Keratinocyte (primary cell): ENCODE data around the gene DENND4A. TPM values are rescaled to one million over a fixed set of nuclear protein-coding genes. Genes with fewer than 3 reads are reported as not detected.

Experiments used
- DNase-seq: peaks from one replicate; pipeline ENCODE4 v3.0.0-alpha.2; 2011; ENCODE audit warnings: low read depth, missing footprints, low spot score
- FAIRE-seq: peaks from 2 replicates; lab custom pipeline; 2011; peaks lifted over from hg19 to GRCh38; lab: Jason Lieb, UNC
- H2AFZ ChIP-seq: 2 replicates; pipeline ENCODE4 v1.6.0; 2012; ENCODE audit warnings: low read length, control low read depth, inconsistent platforms; ENCODE audit not compliant: control insufficient read depth
- H3K27ac ChIP-seq: 2 replicates; pipeline ENCODE4 v1.5.1; 2011; ENCODE audit warnings: low read length; ENCODE audit not compliant: control insufficient read depth, insufficient read depth
- H3K27me3 ChIP-seq: 3 replicates; pipeline ENCODE4 v1.6.0; 2011; ENCODE audit warnings: low read length; ENCODE audit not compliant: control insufficient read depth, insufficient read depth; ENCODE audit errors: extremely low read depth
- H3K36me3 ChIP-seq, 2 experiments: 2 replicates in 1 of 2; 3 replicates in 1 of 2; pipeline ENCODE4 v1.5.1; 2011; ENCODE audit warnings: low read length in 2 of 2, mild to moderate bottlenecking in 1 of 2; ENCODE audit not compliant: control insufficient read depth in 2 of 2, insufficient read depth in 2 of 2; ENCODE audit errors: extremely low read depth in 1 of 2
- H3K4me1 ChIP-seq: 3 replicates; pipeline ENCODE4 v1.5.1; 2011; ENCODE audit warnings: low read length; ENCODE audit not compliant: control insufficient read depth, insufficient read depth; ENCODE audit errors: extremely low read depth
- H3K4me2 ChIP-seq: 3 replicates; pipeline ENCODE4 v1.6.0; 2011; ENCODE audit warnings: low read depth, low read length; ENCODE audit not compliant: control insufficient read depth, insufficient read depth; ENCODE audit errors: extremely low read depth
- H3K4me3 ChIP-seq, 3 experiments: fragments of 200-600 bp in 1 of 3; sonication (generic) in 1 of 3; 2 replicates in 2 of 3; 3 replicates in 1 of 3; pipeline ENCODE4 v1.5.1; 2011 to 2016; ENCODE audit warnings: low read length in 3 of 3, mild to moderate bottlenecking in 3 of 3, control low read depth in 2 of 3, inconsistent platforms in 1 of 3, low read depth in 1 of 3, mixed read lengths in 1 of 3, mixed run types in 1 of 3, moderate library complexity in 1 of 3; ENCODE audit not compliant: control insufficient read depth in 2 of 3, insufficient read depth in 2 of 3; ENCODE audit errors: extremely low read depth in 1 of 3
- H3K79me2 ChIP-seq: 2 replicates; pipeline ENCODE4 v1.6.0; 2012; ENCODE audit warnings: low read length; ENCODE audit not compliant: control insufficient read depth, insufficient read depth
- H3K9ac ChIP-seq: 3 replicates; pipeline ENCODE4 v1.6.0; 2011; ENCODE audit warnings: low read length; ENCODE audit not compliant: control insufficient read depth, insufficient read depth; ENCODE audit errors: extremely low read depth
- H3K9me1 ChIP-seq: 3 replicates; pipeline ENCODE4 v1.6.0; 2011; ENCODE audit warnings: low read length; ENCODE audit not compliant: control insufficient read depth, insufficient read depth; ENCODE audit errors: extremely low read depth
- H3K9me3 ChIP-seq: 2 replicates; pipeline ENCODE4 v1.5.1; 2012; ENCODE audit warnings: low read depth, low read length; ENCODE audit not compliant: control insufficient read depth
- H4K20me1 ChIP-seq: 3 replicates; pipeline ENCODE4 v1.6.0; 2011; ENCODE audit warnings: low read length; ENCODE audit not compliant: control insufficient read depth, insufficient read depth; ENCODE audit errors: extremely low read depth
- CTCF ChIP-seq, 3 experiments: IDR thresholded peaks in 1 of 3; conservative IDR thresholded peaks in 1 of 3; optimal IDR thresholded peaks in 1 of 3; 2 replicates in 2 of 3; 3 replicates in 1 of 3; pipeline versions ENCODE3 to v1.5.1; 2011; ENCODE audit warnings: low read length in 3 of 3, mild to moderate bottlenecking in 3 of 3, moderate library complexity in 2 of 3, control low read depth in 1 of 3, inconsistent platforms in 1 of 3; ENCODE audit not compliant: insufficient read depth in 2 of 3; ENCODE audit errors: extremely low read depth in 1 of 3
- EZH2 ChIP-seq: IDR thresholded peaks from one replicate; pipeline ENCODE4 v1.6.1; 2012; ENCODE audit warnings: inconsistent platforms, mild to moderate bottlenecking, low read length, moderate library complexity
- dilution Hi-C: fragments of 300-500 bp; cut with MboI; formaldehyde crosslinking; loops from one replicate; pipeline ENCODE4 v1.7.0; 2020; ENCODE audit warnings: low sequenced_read_pairs; ENCODE audit not compliant: extremely low pct_ligation_motif_present
- polyA plus RNA-seq, 5 experiments: library from polyadenylated mRNA; depleted of rRNA in 3 of 5; stranded (reverse) in 3 of 5; stranded (forward) in 1 of 5; unstranded in 1 of 5; fragments of >200 nt; gene quantifications; 1 replicate in 1 of 5; 2 replicates in 3 of 5; 3 replicates in 1 of 5; pipeline versions ENCODE4 v1.2.1 to v1.2.3, GENCODE V29; 2011 to 2012; ENCODE audit warnings: missing spikeins in 2 of 5, low read depth in 1 of 5, low replicate concordance in 1 of 5

DENND4A gene
- polyA plus RNA-seq, 1 donor (not counting 4 experiments of a cell fraction or from before 2014, with no cell fraction given): 10.0 TPM

- dilution Hi-C loops: no loop called here
- no peak overlapping the region for H3K4me3 ChIP-seq
- no peaks in the 10 kb centered on the region for H3K4me1 ChIP-seq
- TF ChIP-seq CTCF (optimal IDR thresholded peaks at IDR 0.05 in 1 of 3, IDR thresholded peaks at IDR 0.05 in 1 of 3, conservative IDR thresholded peaks at IDR 0.05 in 1 of 3; ENCODE audit: extremely low read depth in 1 of 3, insufficient read depth in 2 of 3, low read length in 3 of 3) (no peak), EZH2 (no peak)
- H3K4me2 ChIP-seq: no peak overlapping the region
- H3K79me2 ChIP-seq: no peaks in the 10 kb centered on the region
- no peaks in the 10 kb centered on the region for H3K9me3 ChIP-seq
- H3K36me3 ChIP-seq: no peaks in the 10 kb centered on the region
- H3K27ac ChIP-seq: no peak overlapping the region
- H4K20me1 ChIP-seq: no peaks in the 10 kb centered on the region
- no peak overlapping the region for H3K9ac ChIP-seq
- DNase-seq: no peak
- no peak overlapping the region for H2AFZ ChIP-seq
- no peaks in the 10 kb centered on the region for H3K27me3 ChIP-seq
- no peak for FAIRE-seq
- H3K9me1 ChIP-seq: peaks cover 3% of the 10 kb centered on the region
Observed at GRCh38 chr15:65743637-65744252, 48.3 kb downstream of the DENND4A start.

- no peak overlapping the region for H3K27ac ChIP-seq
- no peak overlapping the region for H2AFZ ChIP-seq
- H3K79me2 ChIP-seq: no peaks in the 10 kb centered on the region
- no peak for FAIRE-seq
- DNase-seq: no peak
- H3K9ac ChIP-seq: no peak overlapping the region
- no peak for TF ChIP-seq CTCF (optimal IDR thresholded peaks at IDR 0.05 in 1 of 3, IDR thresholded peaks at IDR 0.05 in 1 of 3, conservative IDR thresholded peaks at IDR 0.05 in 1 of 3; ENCODE audit: extremely low read depth in 1 of 3, insufficient read depth in 2 of 3, low read length in 3 of 3)
- no peak for TF ChIP-seq EZH2
- no peaks in the 10 kb centered on the region for H3K9me3 ChIP-seq
- no peaks in the 10 kb centered on the region for H3K27me3 ChIP-seq
- no peak overlapping the region for H3K4me3 ChIP-seq
- H3K36me3 ChIP-seq: peaks cover 2 to 5% of the 10 kb centered on the region in 2 experiments
- dilution Hi-C loops: no loop called here
- no peak overlapping the region for H3K4me2 ChIP-seq
- peaks cover 3% of the 10 kb centered on the region for H3K9me1 ChIP-seq
- no peaks in the 10 kb centered on the region for H3K4me1 ChIP-seq
- H4K20me1 ChIP-seq: no peaks in the 10 kb centered on the region
Observed at GRCh38 chr15:65740148-65740547, 51.9 kb downstream of the DENND4A start.
